HL-60/S4 (cell line): ENCODE measurements around the gene RTP4.

ENCODE experiments used
- in situ Hi-C: fragments of 300-500 bp; cut with MboI; formaldehyde crosslinking; loops from 2 replicates; pipeline ENCODE4 v1.14.3; 2022; ENCODE audit warnings: low sequenced_read_pairs

Gene RTP4, protein sequence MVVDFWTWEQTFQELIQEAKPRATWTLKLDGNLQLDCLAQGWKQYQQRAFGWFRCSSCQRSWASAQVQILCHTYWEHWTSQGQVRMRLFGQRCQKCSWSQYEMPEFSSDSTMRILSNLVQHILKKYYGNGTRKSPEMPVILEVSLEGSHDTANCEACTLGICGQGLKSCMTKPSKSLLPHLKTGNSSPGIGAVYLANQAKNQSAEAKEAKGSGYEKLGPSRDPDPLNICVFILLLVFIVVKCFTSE

DNA sequence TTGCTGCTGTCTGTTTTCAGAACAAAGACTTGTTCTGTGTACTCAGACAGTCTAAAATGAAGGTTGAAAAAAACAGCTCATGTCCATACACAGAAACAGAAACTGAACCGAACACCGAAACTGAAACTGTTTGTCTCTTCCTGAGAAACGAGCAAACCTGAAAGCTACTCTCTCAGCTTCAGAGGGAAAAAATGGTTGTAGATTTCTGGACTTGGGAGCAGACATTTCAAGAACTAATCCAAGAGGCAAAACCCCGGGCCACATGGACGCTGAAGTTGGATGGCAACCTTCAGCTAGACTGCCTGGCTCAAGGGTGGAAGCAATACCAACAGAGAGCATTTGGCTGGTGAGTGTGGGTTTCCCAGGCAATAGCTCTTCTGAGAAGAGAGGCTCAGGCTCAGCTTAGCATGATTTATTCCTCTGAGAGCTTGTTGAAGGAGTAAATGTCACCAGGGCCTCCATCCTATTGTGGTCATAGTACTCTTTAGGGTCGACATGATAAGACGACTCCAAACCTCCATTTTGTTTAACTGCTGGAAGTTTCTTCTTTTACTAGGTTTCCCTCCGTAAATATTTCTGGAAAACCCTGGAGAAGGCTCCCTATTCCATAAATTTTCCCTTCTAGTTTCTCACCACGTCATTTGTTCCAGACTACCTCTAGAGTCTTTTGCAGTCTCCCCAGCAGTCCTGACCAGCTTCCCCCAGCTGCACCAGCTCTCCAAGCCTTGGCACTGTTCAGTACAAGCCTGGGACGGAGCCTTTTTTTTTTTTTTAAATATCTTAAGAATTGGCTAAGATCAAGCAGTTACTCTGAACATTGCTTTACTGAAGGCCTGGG lies at the start of gene RTP4:
TSS of gene RTP4 (plus strand) at position 135 of the 838 bp plus-strand sequence. CDS start at position 192, 57 bp downstream.
- in situ Hi-C loops = no loop called here

DNA sequence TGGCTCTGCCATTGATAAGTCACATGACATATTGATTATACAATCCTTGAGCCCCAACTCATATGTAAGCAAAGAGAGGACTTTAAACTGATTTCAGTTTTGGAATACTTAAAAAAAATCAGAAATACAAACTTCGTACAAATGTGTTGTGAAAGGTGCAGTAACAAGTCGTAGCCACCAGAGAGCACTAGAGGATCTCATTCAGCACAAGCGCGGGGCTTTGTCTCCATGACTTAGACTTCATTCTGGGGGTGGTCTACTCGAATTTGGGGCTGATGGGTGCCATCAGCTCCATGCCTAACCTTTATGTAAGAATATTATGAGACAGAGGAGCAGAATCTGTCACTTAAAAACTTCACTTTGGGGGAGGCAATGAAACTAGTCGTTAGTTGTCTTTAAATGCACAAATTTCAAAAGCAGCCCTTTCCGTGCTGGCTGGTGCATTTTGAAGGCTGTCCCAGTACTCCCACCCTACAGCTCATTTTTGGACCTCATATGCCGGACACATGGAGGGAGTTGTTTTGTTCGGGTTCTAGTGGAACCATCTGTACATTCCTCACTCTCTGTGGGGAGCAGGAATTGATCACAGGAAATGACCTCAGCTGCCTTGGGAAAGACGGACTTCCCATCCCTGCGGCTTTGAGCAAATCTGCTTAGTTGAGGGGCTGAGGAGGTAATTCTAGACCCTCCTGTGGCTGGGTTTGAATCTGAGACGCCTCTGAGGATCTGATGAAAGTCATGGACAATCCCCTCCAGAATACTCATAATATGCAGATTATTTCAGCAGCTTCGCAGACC lies 49.2 kb upstream of the RTP4 start:
- in situ Hi-C loops = no loop called here

DNA sequence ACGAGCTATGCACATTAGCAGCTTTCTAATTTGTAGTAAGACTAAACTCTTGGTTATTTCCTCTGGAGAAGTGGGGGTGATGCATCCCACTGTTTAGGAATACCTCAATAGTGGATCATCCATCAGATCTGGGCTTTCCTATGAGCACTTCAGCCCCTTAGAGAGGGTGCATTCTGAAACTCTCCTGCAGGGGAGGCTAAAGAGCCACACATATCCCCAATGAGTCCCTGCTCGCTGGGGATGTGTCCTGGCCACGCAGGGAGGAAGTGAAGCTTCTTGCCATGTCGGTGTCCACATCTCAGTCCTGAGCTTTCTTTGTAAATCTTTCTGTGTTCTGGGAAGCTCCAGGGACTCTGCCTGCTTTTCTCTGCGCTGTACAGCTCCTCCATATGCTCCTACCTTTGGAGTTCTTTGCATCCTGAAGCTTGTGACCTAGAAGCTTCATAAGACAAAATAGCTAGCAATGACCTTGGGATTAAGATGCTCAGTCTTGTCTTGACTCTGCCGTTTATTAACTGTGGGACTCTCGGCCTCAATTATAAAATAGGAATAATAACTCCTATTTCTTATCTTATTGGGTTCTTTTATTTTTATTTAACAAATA lies 48.4 kb upstream of the RTP4 start:
- in situ Hi-C loops = loop anchor here (10.0 kb wide), 2 partner anchors 355 to 395 kb away; partner anchors contain the start of gene SST

DNA sequence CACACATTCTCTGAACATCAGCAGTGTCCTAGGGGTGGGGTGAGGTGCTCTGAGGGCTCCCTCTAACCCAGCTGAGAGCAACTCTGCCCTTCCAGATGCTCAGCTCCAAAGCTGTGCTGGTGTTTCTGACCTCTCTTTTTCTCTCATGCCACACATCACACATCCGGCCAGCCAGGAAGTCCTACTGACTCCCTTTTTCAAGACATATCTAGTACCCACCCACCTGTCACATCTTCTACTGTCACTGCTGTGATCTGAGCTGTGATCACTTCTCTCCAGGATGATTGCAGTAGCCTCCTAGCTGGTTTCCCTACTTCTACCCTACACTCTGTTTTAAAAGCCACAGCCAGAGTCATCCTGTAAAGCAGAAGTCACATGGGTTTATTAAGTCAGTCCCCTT lies 46.4 kb upstream of the RTP4 start:
- in situ Hi-C loops = loop anchor here (10.0 kb wide), 2 partner anchors 353 to 393 kb away; partner anchors contain the start of gene SST

DNA sequence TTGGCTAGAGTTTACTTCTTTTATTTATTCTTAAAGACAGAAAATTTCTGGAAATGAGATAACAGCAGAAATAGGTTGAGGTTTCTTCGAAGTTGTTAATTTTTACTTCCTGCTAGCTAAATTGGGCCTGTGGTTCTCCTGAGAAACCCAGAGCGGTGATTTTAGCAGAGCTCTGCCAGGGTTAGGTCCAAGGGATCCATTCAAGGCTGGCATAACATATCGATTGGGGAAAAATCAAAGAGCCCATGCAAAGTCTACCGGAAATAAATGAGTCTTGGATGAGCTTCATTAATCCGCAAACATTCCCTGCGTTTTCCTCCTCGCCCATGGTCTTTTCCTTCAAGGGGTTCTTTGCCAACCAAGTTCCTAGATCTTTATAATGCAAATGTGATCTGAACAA lies 45.9 kb upstream of the RTP4 start:
- in situ Hi-C loops = loop anchor here (10.0 kb wide), 2 partner anchors 353 to 393 kb away; partner anchors contain the start of gene SST

DNA sequence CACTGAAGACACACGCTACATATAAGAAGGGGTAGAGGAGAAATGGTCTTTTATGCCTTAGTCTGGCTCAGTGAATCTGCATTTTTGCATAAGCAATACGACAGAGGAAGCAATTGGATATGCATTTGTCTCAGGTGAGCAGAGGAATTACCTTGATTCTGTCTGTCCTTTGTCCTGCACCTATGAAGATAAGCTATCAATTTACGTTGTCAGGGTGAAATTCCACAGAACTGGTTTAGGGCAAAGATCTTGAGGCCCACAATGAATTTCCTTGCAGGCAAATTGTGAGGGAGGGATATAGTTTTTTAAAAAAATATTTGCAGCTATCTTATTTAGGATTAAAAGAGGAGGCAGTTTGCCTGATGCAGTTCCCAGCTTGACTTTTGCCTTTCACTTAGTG lies 45.1 kb upstream of the RTP4 start:
- in situ Hi-C loops = loop anchor here (10.0 kb wide), 2 partner anchors 352 to 392 kb away; partner anchors contain the start of gene SST

DNA sequence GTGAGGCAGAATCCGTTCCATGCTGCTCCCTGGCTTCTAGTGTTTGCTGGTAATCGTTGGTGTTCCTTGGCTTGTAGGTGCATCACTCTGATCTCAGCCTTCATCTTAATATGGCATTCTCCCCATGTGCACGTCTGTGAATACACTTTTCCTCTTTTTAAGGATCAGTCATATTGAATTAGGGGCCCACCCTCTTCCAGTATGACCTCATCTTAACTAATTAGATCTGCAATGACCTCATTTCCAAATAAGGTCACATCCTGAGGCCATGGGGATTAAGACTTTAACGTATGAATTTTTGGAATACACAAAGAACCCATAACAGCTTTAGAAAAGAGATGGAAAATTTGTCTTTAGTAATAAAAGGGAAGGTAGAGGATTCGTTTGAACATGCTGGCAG lies 42.6 kb upstream of the RTP4 start:
- in situ Hi-C loops = loop anchor here (10.0 kb wide), 2 partner anchors 349 to 389 kb away; partner anchors contain the start of gene SST

DNA sequence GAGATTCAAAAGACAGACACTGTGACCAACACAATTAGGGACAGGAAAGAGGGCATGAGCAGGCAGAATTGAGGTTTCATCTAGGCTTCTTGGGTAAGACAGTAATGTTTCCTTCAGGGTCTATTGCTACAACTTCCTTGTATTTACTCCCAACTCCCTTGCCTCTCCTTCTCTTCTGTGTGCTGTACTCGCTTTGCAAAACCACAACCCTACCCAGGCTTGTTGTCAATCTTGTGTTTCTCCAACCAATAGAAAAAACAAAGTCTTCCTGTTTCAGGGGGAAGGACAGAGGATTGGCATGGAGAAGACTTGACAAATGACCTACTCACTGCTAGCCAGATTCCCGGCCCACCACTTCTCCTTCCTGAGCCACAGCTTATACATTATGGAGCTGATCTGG lies 40.3 kb upstream of the RTP4 start:
- in situ Hi-C loops = loop anchor here (10.0 kb wide), 2 partner anchors 347 to 387 kb away; partner anchors contain the start of gene SST

DNA sequence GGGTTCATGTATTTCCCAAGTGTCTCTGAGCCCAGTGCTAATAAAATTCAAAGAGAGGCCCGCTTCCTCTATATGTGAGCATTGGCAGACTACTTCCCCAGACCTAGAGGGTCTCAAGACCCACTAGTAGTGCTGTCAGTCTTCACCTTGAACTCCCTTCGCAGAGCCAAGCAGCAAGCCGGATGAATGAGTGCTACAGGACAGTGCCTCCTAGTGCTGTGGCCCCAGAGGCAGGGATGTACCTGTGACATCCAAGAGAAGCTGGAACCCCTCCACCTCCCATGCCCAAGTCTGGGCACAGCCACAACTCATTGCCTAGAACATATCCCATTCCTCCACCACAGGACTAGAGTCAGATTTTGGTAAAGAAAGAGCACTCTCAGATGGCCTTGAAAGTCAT lies 39.5 kb upstream of the RTP4 start:
- in situ Hi-C loops = loop anchor here (10.0 kb wide), 2 partner anchors 346 to 386 kb away; partner anchors contain the start of gene SST

DNA sequence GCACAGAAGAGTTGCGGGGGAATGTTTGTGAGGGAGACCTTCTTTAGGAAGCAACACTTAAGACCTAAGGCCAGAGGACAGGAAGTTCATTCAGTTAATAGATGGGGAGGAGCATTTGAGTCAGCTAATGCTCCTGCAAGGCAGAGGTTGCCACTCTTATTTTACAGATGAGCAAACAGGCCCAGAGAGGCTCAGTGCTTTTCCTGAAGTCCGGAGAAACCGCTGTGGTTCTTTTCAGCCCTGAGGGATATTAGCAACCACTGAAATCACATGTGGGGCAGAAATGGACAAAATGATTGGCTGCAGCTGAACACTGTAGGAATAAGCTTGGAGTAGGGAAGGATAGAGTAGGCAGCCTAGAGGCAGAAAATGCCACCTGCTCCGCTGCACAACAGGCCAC lies 33.3 kb upstream of the RTP4 start:
- in situ Hi-C loops = no loop called here

DNA sequence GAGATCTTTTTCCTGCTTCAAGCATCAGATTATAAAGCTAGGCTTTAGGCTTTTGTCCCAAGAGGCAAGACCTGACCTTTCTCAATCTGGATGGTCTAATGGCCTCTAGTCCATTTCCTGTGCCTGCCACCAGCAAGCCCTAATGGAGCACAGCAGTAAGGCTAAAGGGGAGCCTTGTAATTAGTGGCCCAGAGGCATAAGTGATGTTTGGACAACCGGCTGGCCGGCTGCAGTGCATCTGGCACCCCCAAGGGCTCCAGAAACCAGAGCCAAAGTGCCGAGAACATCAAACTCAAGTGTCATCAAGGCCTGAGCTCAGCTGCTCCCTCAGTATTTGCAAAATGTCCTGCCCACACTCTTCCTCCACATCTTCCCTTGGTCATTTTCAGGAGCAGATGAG lies 31.9 kb upstream of the RTP4 start:
- in situ Hi-C loops = no loop called here

DNA sequence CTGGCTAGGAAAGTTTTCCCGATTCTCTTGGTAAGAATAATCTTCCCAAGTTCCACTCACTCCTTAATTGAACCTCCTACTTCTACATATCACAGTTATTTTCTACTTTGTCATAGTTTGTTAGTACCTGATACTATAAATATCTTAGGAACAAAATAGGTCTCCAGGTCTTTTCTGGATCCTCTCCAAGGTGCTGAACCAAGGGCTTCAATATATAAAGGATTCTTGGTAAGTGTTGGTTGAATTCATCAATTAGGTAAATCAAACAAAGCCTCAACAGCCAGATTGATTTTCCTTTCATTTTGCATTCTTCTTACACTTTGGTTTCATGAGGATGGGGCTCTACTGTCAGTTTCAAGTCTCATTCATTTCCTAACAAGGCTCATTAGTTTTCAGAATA lies 27.6 kb upstream of the RTP4 start:
- in situ Hi-C loops = no loop called here

DNA sequence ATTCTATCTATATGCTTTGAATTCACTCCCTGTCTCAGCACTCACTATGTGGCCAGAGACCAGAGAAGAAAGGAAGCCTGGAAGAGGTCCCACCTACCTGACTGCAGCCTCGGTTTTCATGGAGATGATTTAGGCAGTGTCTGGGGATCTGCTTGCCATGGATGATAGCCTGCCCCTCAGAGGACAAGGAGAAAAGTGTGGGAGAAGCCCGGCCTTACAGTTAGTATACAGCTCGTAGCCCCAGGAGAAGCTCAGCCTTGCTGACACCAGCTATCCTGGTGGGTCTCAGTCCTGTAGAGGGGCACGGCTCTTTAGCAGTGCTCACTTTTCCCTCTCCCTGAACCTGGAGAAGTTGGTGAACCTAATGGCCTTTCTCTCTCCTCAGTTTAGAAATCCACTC lies 25.9 kb upstream of the RTP4 start:
- in situ Hi-C loops = no loop called here

DNA sequence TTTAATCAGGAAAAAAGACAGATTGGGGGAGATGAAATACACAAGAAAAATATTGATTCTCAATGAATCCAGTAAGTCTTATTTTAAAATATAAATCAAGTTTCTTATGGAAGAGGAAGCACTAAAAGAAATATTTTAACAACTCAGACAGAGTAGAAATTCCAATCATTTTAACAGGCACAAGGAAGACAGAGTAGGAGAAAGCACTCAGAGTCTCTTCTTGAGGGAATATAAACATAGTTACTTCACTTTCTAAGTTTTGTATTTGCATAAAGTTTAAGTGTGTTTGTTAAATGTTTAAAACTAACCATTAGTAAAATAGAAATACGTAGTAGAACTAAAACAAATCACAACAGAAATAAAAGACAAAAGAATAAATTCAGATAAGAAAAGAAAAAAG lies 24.5 kb upstream of the RTP4 start:
- in situ Hi-C loops = no loop called here

DNA sequence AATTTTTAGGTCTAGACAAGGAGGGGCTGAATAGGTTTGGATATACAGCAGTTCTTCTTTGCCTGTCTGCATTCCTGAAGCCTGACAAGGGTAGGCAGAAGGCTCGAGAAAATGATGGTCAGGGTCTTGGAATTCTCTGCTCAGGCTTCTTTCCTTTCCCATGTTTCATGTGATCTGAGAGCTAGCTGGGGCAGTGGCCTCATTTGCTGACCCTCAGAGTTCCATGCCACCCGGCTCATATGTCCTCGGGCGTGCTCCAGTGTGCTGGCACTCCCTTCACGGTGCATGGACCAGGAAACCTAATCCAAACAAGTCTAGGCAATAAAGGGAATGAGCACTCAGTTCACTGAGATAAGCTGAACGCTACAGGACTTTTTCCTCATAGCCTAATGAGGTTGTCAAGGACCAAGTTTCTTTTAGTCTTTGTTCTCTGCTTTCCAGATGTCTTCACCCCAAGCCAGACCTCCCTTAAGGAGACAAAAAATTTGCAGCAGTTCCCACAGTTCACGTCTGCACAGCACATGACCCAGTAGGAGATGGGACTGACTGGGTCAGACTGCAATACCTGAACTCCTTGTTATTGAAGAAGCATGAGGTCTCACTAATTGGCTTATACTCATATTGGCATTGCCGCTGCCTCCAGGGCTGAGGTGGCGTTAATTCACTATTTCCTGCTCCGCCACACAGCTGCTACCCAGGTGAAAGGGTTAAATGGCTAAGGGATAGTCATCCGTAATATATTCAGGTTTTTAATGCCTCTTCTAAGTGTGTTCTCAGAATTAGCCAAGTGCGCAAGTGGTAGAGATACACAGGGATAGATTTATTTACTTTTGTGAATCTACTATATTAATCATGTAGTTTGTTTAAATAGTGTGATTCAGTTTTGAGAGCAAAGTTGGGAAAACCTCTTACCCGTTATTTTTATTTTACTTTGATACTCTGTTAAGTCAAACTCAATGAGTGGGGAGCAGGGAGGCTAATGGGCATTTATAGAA lies 15.3 kb upstream of the RTP4 start:
- in situ Hi-C loops = no loop called here

DNA sequence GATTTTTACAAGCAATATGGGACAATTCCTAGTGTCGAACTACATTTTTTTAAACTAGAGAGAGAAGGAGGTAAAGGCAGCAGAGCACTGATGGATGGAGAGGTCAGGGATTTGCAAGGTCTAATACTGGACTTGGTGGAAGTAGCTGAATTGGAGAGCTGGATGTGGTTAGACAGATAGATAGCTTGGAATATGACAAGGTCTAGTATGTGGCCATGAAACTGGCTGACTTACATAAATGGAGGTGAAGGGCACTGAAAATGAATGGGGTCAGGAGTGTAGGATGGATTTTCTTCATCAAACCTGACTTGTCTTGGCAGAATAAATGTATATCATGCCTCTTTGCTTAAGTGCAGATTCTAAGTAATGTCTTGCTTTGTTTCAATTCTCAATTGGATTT lies 10.1 kb upstream of the RTP4 start:
- in situ Hi-C loops = no loop called here

DNA sequence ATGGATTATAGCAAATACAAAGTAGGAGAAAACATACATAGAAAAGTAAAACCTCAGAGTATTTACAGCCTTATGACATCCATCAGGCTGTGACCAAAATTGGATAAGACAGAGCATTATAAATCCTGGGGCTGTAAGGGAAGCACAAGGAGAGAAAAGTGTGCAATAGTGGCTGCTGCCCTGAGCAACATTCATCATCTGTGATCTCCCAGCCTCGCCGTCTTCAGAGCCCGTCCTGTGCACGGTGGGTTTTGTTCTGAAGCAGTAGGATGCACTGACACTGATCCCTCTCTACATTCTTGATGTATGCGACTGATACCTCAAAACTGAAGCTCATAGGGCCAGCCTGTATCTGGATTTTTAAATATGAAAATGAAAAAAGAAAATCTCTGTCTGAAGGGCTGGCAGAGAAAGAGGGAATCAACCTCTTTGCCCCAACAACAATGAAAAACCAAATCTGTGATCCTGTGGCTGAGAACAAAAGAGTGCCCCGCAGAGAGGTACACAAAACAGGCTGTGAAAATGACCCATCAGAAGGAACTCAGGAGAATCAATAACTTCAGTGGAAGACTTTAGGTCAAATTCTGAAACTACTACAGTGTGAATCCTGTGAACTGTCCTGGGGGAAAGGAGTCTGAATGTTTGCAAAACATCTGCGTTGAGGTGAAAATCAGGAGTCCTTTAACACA lies 8.2 kb upstream of the RTP4 start:
- in situ Hi-C loops = no loop called here

DNA sequence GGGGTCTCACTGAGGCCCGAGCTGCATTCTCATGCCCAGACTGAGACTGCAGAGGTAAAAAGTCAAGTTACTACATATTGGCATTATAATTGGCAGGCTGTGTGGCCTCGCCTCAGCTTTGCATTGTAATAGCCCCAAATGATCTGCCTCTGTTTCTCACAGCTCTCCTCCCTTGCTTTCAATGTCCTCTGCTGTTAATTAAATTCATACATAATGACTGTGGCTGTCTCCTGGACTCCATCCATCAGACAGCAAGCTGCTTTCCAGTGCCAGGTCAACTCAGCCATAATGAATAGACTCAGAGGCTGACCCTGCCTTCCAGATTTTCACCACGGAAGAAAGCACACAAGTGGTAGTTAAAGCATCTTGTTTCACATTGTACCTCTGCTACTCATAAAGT lies 7.6 kb upstream of the RTP4 start:
- in situ Hi-C loops = no loop called here

DNA sequence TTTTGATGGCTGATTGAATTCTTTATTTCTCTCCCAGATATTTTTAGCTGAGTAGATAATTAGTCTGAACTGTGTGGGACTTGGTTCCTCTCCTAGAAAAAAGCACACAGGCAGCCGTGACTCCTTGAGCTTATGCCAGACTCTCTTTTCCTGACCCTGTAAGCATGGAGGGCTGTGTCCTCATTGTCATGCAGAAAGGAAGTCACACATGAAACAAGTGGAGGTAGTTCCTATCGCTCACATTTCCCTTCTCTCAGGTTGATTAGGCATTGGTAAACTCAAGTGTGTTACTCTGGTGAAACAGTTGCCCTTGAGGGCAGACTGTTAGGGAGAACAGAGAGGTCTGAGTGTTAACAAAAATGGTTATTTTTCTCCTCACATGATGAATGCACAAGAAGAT lies 6.3 kb upstream of the RTP4 start:
- in situ Hi-C loops = no loop called here
